Vagina (tissue), 2 donors: ENCODE data around the gene S100A8. TPM values are rescaled to one million over a fixed set of nuclear protein-coding genes. Genes with fewer than 3 reads are reported as not detected.

Experiments used
- DNase-seq, 2 donors: peaks; one replicate each; pipeline ENCODE4 v3.0.0-alpha.2; 2017; ENCODE audit errors: extremely low spot score in 2 of 2
- H3K27ac ChIP-seq: fragments of 200-600 bp; sonication (generic); one replicate; pipeline ENCODE4 v1.5.1; 2019
- H3K27me3 ChIP-seq: fragments of 200-600 bp; sonication (generic); one replicate; pipeline ENCODE4 v1.5.1; 2019
- H3K36me3 ChIP-seq, 2 donors: fragments of 200-600 bp; sonication (generic); one replicate each; pipeline ENCODE4 v1.5.1; 2017 to 2019
- H3K4me1 ChIP-seq: fragments of 200-600 bp; sonication (generic); one replicate; pipeline ENCODE4 v1.5.1; 2019
- H3K4me3 ChIP-seq, 2 donors: fragments of 200-600 bp; sonication (generic); 1 replicate in 1 of 2; 2 replicates in 1 of 2; pipeline ENCODE4 v1.5.1; 2016 to 2019
- H3K9me3 ChIP-seq: fragments of 200-600 bp; sonication (generic); one replicate; pipeline ENCODE4 v1.5.1; 2019
- POLR2A ChIP-seq, 2 donors: fragments of 450-650 bp; IDR thresholded peaks; one replicate each; pipeline ENCODE4 v1.6.1; 2017; ENCODE audit warnings: antibody characterized with exemption in 2 of 2, mild to moderate bottlenecking in 2 of 2, moderate library complexity in 2 of 2
- POLR2AphosphoS5 ChIP-seq, 2 donors: sonication (generic); formaldehyde crosslinking; IDR thresholded peaks; one replicate each; pipeline ENCODE4 v1.9.0; 2017; ENCODE audit warnings: antibody characterized with exemption in 2 of 2, mild to moderate bottlenecking in 2 of 2, low read depth in 1 of 2; ENCODE audit not compliant: insufficient read depth in 1 of 2
- intact Hi-C: fragments of 100-400 bp; cut with DNase I; formaldehyde crosslinking; loops from one replicate; pipeline ENCODE4 v1.15.1; 2023
- total RNA-seq: library from RNA; depleted of rRNA; stranded (reverse); fragments of >200 nt; gene quantifications from one replicate; pipeline ENCODE4 v1.2.3, GENCODE V29; 2016
- TF ChIP-seq, protein P1 (sequence below), 3 experiments: fragments of 450-650 bp in 2 of 3; fragments of 200-600 bp in 1 of 3; sonication (generic) in 1 of 3; IDR thresholded peaks; one replicate each; pipeline ENCODE4 v1.5.1; 2017 to 2019; ENCODE audit warnings: antibody characterized with exemption in 3 of 3, mild to moderate bottlenecking in 2 of 3, moderate library complexity in 2 of 3

Gene S100A8
- total RNA-seq, 1 donor from 2014 or later = 1,155 TPM

DNA sequence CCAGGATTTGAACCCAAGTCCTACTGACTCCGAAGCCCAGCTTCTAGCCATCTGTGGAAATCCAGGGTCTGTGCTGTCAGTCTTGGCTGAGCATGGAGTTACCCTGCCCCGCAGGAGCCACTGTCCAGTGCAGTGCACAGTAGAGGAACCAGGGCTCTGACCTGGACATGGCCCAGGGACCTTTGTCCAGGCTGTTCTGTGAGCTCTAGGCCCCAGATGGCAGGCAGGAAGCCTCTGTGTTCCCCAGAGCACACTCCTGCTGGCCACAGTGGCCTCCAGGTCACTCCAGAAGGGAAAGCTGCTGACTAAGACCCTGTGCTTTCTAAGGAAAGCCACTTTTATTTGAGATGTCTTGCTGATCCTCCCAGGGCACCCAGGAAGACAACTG lies 39.3 kb upstream of the S100A8 start:
- peak in 1 of 2 donors; percentile 84 for DNase-seq
- no peak for TF ChIP-seq POLR2A (IDR thresholded peaks at IDR 0.05)
- TF ChIP-seq, protein P1, sequence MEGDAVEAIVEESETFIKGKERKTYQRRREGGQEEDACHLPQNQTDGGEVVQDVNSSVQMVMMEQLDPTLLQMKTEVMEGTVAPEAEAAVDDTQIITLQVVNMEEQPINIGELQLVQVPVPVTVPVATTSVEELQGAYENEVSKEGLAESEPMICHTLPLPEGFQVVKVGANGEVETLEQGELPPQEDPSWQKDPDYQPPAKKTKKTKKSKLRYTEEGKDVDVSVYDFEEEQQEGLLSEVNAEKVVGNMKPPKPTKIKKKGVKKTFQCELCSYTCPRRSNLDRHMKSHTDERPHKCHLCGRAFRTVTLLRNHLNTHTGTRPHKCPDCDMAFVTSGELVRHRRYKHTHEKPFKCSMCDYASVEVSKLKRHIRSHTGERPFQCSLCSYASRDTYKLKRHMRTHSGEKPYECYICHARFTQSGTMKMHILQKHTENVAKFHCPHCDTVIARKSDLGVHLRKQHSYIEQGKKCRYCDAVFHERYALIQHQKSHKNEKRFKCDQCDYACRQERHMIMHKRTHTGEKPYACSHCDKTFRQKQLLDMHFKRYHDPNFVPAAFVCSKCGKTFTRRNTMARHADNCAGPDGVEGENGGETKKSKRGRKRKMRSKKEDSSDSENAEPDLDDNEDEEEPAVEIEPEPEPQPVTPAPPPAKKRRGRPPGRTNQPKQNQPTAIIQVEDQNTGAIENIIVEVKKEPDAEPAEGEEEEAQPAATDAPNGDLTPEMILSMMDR (IDR thresholded peaks at IDR 0.05) = no peak
- TF ChIP-seq POLR2AphosphoS5 (IDR thresholded peaks at IDR 0.05; ENCODE audit: insufficient read depth in 1 of 2, low read depth in 1 of 2) = no peak
- Histone ChIP-seq H3K4me3 (no peak overlapping the region), H3K27me3 (no peaks in the 10 kb centered on the region), H3K27ac (no peak overlapping the region), H3K4me1 (no peaks in the 10 kb centered on the region), H3K36me3 (no peaks in the 10 kb centered on the region), H3K9me3 (no peaks in the 10 kb centered on the region)
- intact Hi-C loops = no loop called here

DNA sequence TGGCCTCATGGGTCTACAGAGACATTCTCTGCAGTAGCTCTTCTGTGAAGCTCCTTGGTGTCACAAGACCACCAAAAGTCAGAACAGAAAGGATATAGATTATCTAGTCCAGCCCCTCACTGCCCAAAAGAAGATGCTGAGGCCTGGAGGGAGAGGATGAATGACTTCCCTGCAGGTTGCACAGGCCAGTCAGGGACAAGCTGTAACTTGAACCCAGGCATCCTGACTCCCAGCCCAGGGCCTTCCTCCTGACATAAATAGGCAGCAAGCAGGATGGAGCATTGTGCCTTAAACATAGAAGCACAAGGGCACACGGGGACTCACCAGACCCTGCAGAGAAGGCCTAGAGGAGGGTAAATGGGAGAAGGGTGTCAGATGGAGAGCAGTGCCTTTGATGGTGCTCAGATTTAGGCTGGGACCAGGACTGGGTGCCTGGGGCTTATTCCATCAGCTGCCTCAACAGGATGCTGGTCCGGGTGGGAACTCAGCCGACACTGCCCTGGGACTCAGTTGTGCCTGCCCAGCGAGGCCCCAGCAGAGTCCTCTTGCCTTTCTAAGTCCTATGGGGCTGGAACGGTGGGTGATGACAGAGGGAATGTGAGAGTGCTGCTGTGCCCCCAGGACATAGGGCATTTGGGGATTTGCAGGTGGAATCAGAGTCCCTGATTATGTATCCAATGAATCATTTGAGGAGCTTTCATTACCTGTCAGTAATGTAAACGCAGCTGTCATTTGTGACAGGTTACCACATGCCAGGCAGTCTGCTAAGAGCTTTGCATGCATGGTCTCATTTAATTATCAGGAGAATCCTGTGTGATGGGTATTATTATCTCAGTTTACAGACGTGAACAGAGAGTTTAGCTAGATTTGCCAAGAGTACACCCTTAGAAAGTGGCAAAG lies 38.6 kb upstream of the S100A8 start:
- TF ChIP-seq, protein P1 (IDR thresholded peaks at IDR 0.05) = no peak
- Histone ChIP-seq H3K27me3 (no peaks in the 10 kb centered on the region), H3K36me3 (no peaks in the 10 kb centered on the region), H3K27ac (no peak overlapping the region), H3K4me3 (no peak overlapping the region), H3K9me3 (no peaks in the 10 kb centered on the region), H3K4me1 (no peaks in the 10 kb centered on the region)
- DNase-seq = peak; percentile 69 to 72
- intact Hi-C loops = no loop called here

DNA sequence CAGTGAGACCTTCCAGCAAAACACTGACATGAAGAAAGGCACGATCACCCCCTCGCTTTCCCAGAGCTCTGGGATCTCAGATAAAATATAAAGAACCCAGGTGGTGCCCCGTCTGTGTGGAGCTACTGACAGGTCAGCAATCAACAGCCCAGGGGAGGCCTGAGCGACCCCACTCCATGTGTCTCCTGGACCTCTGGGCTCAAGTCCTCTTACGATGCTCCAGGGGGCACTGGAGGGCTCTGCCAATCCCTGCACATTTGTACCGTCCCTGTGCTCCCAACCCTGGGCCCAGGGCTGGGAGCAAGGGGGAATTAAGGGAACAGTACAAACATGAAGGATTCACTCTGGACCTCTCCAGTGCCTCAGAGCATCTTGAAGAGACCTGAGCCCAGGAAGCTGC lies 37.9 kb upstream of the S100A8 start:
- peak in 1 of 2 donors; percentile 46 for DNase-seq
- intact Hi-C loops = no loop called here
- Histone ChIP-seq H3K4me1 (no peaks in the 10 kb centered on the region), H3K27me3 (no peaks in the 10 kb centered on the region), H3K36me3 (no peaks in the 10 kb centered on the region), H3K27ac (no peak overlapping the region), H3K4me3 (no peak overlapping the region), H3K9me3 (no peaks in the 10 kb centered on the region)
- TF ChIP-seq, protein P1 (IDR thresholded peaks at IDR 0.05) = no peak
- TF ChIP-seq POLR2AphosphoS5 (IDR thresholded peaks at IDR 0.05; ENCODE audit: insufficient read depth in 1 of 2, low read depth in 1 of 2) (no peak), POLR2A (IDR thresholded peaks at IDR 0.05) (no peak)

DNA sequence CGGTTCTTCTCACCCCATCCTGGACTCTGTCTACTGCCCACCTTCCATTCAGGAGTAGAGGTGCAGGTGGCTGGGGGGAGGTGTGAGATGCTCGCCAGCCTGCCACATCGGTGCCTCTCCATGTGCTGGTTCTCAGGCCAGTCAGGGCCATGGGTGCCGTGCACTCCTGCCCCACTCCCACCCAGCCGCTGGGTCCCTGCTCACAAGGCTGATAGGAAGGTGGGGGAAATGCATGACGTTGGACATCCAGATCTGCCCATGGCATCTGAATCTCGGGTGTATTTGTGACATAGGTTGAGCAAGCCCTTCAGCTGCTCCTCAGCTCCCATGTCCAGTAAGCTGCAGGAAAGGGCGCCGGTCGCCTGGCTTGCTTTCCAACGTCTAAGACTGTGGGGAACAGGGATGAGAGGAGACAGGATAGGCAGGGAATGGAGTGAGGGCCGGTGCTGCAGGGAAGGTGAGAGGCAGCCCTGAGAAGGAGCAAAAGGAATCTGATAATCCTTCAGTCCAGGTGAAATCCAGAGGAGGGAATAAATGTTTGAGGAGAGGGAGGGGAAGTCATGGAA lies 37.3 kb upstream of the S100A8 start:
- Histone ChIP-seq H3K27me3 (no peaks in the 10 kb centered on the region), H3K4me3 (no peak overlapping the region), H3K9me3 (no peaks in the 10 kb centered on the region), H3K27ac (no peak overlapping the region), H3K4me1 (no peaks in the 10 kb centered on the region), H3K36me3 (no peaks in the 10 kb centered on the region)
- intact Hi-C loops = no loop called here
- no peak for TF ChIP-seq POLR2AphosphoS5 (IDR thresholded peaks at IDR 0.05; ENCODE audit: insufficient read depth in 1 of 2, low read depth in 1 of 2)
- TF ChIP-seq, protein P1 (IDR thresholded peaks at IDR 0.05) = no peak
- no peak for TF ChIP-seq POLR2A (IDR thresholded peaks at IDR 0.05)
- peak; percentile 58 to 67 for DNase-seq

DNA sequence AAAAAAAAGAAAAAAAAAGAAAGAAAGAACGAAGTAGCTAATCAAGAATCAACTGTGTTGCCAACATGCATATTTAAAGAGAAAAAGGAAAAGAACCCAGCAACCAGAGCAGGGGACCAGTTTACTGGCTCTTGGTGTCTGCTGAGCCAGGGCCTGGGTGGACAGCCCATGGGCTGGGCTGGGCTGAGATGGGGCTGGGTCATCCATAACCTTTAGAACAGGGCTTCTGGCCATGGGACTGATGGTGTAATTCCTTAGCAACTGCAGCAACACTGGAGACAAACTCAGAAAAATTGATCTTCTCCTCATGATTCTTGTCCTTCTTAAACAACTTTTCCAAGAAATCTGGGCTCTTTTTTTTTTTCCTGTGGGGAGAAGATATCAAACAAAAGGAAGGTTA lies 35.9 kb upstream of the S100A8 start:
- Histone ChIP-seq H3K4me3 (no peak overlapping the region), H3K9me3 (no peaks in the 10 kb centered on the region), H3K27me3 (no peaks in the 10 kb centered on the region), H3K27ac (no peak overlapping the region), H3K36me3 (no peaks in the 10 kb centered on the region), H3K4me1 (no peaks in the 10 kb centered on the region)
- TF ChIP-seq POLR2A (IDR thresholded peaks at IDR 0.05) (no peak), POLR2AphosphoS5 (IDR thresholded peaks at IDR 0.05; ENCODE audit: insufficient read depth in 1 of 2, low read depth in 1 of 2) (no peak)
- TF ChIP-seq, protein P1 (IDR thresholded peaks at IDR 0.05) = no peak
- DNase-seq = peak in 1 of 2 donors; percentile 74
- intact Hi-C loops = no loop called here
